Measurements from ENCODE around the gene RSPH6A. TPM values are rescaled to one million over a fixed set of nuclear protein-coding genes. Genes with fewer than 3 reads are reported as not detected.

The RSPH6A gene
- total RNA-seq, 1 donor from 2014 or later: 0.28 TPM

GRCh38 chr19:45765702-45766295, 49.3 kb downstream of the RSPH6A start:
- no peaks in the 10 kb centered on the region for H3K36me3 Mint-ChIP-seq (ENCODE audit: low read depth, unreplicated experiment)
- TF ChIP-seq CTCF (IDR thresholded peaks at IDR 0.05; ENCODE audit: unreplicated experiment): no peak
- H3K27ac Mint-ChIP-seq (ENCODE audit: unreplicated experiment): no peak overlapping the region
- DNase-seq (ENCODE audit: low spot score): no peak
- H3K4me3 Mint-ChIP-seq (ENCODE audit: unreplicated experiment): no peak overlapping the region
- no peaks in the 10 kb centered on the region for H3K9me3 Mint-ChIP-seq (ENCODE audit: unreplicated experiment)
- H3K27me3 Mint-ChIP-seq (ENCODE audit: unreplicated experiment): peaks cover 15% of the 10 kb centered on the region
- H3K4me1 Mint-ChIP-seq (ENCODE audit: unreplicated experiment): peaks cover 10% of the 10 kb centered on the region

DNA sequence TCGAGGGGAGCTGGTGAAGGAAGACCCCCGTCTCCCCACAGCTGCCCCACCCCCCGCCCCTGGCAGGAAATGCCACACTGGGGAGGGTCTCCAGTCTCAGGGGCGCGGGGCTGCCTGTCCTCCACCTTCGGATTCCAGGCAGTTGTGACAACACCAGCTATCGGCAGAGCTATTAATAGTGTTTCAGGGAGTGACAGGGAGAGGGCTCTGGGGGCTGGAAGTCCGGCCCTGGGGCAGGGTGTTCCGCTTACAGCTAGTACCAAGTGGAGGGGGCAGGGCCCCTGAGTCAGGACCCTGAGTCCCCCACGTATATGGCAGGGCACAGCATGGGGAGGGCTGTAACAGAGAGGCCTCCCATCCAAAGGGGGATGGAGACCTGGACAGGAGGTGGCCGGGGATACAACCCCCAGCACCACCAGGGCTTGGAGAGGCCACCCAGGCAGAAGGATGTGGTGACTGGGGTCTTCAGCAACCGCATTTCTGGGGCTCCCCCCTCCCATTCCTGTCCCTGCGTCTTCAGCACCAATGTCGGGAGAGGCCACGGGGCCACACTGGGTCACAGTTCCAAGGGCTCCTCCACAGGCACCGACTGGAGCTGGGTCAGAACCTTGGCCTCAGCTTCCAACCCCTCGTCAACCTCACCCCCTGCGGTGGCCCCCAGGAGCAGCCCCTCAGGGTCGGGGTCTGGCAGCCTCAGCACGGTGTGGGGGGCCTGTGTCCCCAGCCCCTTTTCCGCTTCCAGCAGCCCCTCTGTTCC, 50.0 kb downstream of the RSPH6A start:
- Mint-ChIP-seq H3K4me3 (ENCODE audit: unreplicated experiment) (peak overlapping the region; percentile 25), H3K9me3 (ENCODE audit: unreplicated experiment) (no peaks in the 10 kb centered on the region), H3K36me3 (ENCODE audit: low read depth, unreplicated experiment) (no peaks in the 10 kb centered on the region), H3K27ac (ENCODE audit: unreplicated experiment) (peak overlapping the region; percentile 13), H3K27me3 (ENCODE audit: unreplicated experiment) (peaks cover 15% of the 10 kb centered on the region), H3K4me1 (ENCODE audit: unreplicated experiment) (peaks cover 10% of the 10 kb centered on the region)
- TF ChIP-seq CTCF (IDR thresholded peaks at IDR 0.05; ENCODE audit: unreplicated experiment): no peak
- DNase-seq (ENCODE audit: low spot score): no peak

GRCh38 chr19:45764475-45764874, 50.6 kb downstream of the RSPH6A start:
- H3K4me3 Mint-ChIP-seq (ENCODE audit: unreplicated experiment): no peak overlapping the region
- peaks cover 6% of the 10 kb centered on the region for H3K4me1 Mint-ChIP-seq (ENCODE audit: unreplicated experiment)
- H3K27me3 Mint-ChIP-seq (ENCODE audit: unreplicated experiment): peaks cover 11% of the 10 kb centered on the region
- no peaks in the 10 kb centered on the region for H3K9me3 Mint-ChIP-seq (ENCODE audit: unreplicated experiment)
- H3K36me3 Mint-ChIP-seq (ENCODE audit: low read depth, unreplicated experiment): no peaks in the 10 kb centered on the region
- no peak for DNase-seq (ENCODE audit: low spot score)
- peak; percentile 20 for TF ChIP-seq CTCF (IDR thresholded peaks at IDR 0.05; ENCODE audit: unreplicated experiment)
- peak overlapping the region; percentile 13 for H3K27ac Mint-ChIP-seq (ENCODE audit: unreplicated experiment)

- H3K4me1 Mint-ChIP-seq (ENCODE audit: unreplicated experiment): peaks cover 6% of the 10 kb centered on the region
- H3K9me3 Mint-ChIP-seq (ENCODE audit: unreplicated experiment): no peaks in the 10 kb centered on the region
- no peak for DNase-seq (ENCODE audit: low spot score)
- no peak overlapping the region for H3K4me3 Mint-ChIP-seq (ENCODE audit: unreplicated experiment)
- H3K27me3 Mint-ChIP-seq (ENCODE audit: unreplicated experiment): peaks cover 8% of the 10 kb centered on the region
- H3K27ac Mint-ChIP-seq (ENCODE audit: unreplicated experiment): no peak overlapping the region
- TF ChIP-seq CTCF (IDR thresholded peaks at IDR 0.05; ENCODE audit: unreplicated experiment): no peak
- H3K36me3 Mint-ChIP-seq (ENCODE audit: low read depth, unreplicated experiment): no peaks in the 10 kb centered on the region
Measured at GRCh38 chr19:45763691-45764294, 51.3 kb downstream of the RSPH6A start.

All from endothelial cell (in vitro differentiated cells).